ENCODE data around the gene GINS1.

GRCh38 chr20:25394276-25394675 is 13.2 kb upstream of the GINS1 start:
- no peak for TF ChIP-seq GABPA (IDR thresholded peaks at IDR 0.05; ENCODE audit: low read depth)
- no peak for TF ChIP-seq MAX (IDR thresholded peaks at IDR 0.05; ENCODE audit: low read depth)
- TF ChIP-seq CTCF (IDR thresholded peaks at IDR 0.05) = no peak
- TF ChIP-seq RFX5 (IDR thresholded peaks at IDR 0.05; ENCODE audit: low read length) = no peak
- TF ChIP-seq RCOR1 (IDR thresholded peaks at IDR 0.05; ENCODE audit: low read length) = no peak
- TF ChIP-seq TAF1 (IDR thresholded peaks at IDR 0.05; ENCODE audit: borderline replicate concordance, low read depth, low read length) = no peak
- no peak for TF ChIP-seq EZH2phosphoT487 (IDR thresholded peaks at IDR 0.05; ENCODE audit: borderline replicate concordance, low read depth)
- no peak for TF ChIP-seq RAD21 (IDR thresholded peaks at IDR 0.05; ENCODE audit: low read length)
- TF ChIP-seq SIN3A (IDR thresholded peaks at IDR 0.05; ENCODE audit: borderline replicate concordance, low read depth, low read length) = no peak
- no peak for TF ChIP-seq POLR2AphosphoS5 (IDR thresholded peaks at IDR 0.05; ENCODE audit: low read depth, low read length)
- no peak for TF ChIP-seq EP300 (IDR thresholded peaks at IDR 0.05; ENCODE audit: borderline replicate concordance in 1 of 2, low read depth in 1 of 2, low read length in 1 of 2)
- no peak for TF ChIP-seq TEAD4 (IDR thresholded peaks at IDR 0.05; ENCODE audit: borderline replicate concordance, insufficient read depth)
- no peak for TF ChIP-seq USF2 (IDR thresholded peaks at IDR 0.05; ENCODE audit: borderline replicate concordance, low read depth, low read length)
